Panc1 (cell line): ENCODE data around the gene CCDC70. TPM values are rescaled to one million over a fixed set of nuclear protein-coding genes. Genes with fewer than 3 reads are reported as not detected.

Source experiments
- ATAC-seq: fragments of 200-7000 bp; cut with Tn5 transposase; 2 replicates; pipeline ENCODE4 v1.9.1; 2020; ENCODE audit warnings: mild to moderate bottlenecking, moderate library complexity
- BruUV-seq: library from RNA; stranded (reverse); fragments of 400-500 nt; replicated peaks from 2 replicates; lab custom pipeline; 2021; lab: Mats Ljungman, UMichigan
- CTCF ChIA-PET: fragments of 300-600 bp; sonication (Branson Sonifier 250); formaldehyde crosslinking; loops from one replicate; lab custom pipeline; 2022; ENCODE audit warnings: antibody characterized with exemption; lab: Charles Lee
- POLR2A ChIA-PET: fragments of 300-600 bp; sonication (Branson Sonifier 250); formaldehyde crosslinking; loops from one replicate; lab custom pipeline; 2022; ENCODE audit warnings: antibody characterized with exemption; lab: Charles Lee
- DNase-seq: peaks from one replicate; pipeline ENCODE4 v3.0.0-alpha.2; 2010; ENCODE audit warnings: low read depth, low spot score
- H3K27ac ChIP-seq: 2 replicates; pipeline ENCODE4 v1.5.1; 2011; ENCODE audit warnings: mild to moderate bottlenecking, low read length, inconsistent platforms
- H3K27me3 ChIP-seq: fragments of 200-500 bp; sonication (Bioruptor generic); 2 replicates; pipeline ENCODE4 v1.6.0; 2014; ENCODE audit warnings: low read length, inconsistent platforms; ENCODE audit not compliant: control insufficient read depth, insufficient read depth
- H3K36me3 ChIP-seq: fragments of 200-500 bp; sonication (Bioruptor generic); 2 replicates; pipeline ENCODE4 v1.5.1; 2014; ENCODE audit warnings: inconsistent platforms, mild to moderate bottlenecking, low read length, moderate library complexity; ENCODE audit not compliant: control insufficient read depth, insufficient read depth
- H3K4me1 ChIP-seq: 2 replicates; pipeline ENCODE4 v1.5.1; 2011; ENCODE audit warnings: inconsistent platforms, mild to moderate bottlenecking, low read length, moderate library complexity; ENCODE audit not compliant: control insufficient read depth, insufficient read depth
- H3K4me3 ChIP-seq, 2 experiments: 2 replicates each; pipeline ENCODE4 v1.5.1; 2011 to 2012; ENCODE audit warnings: low read depth in 2 of 2, low read length in 2 of 2, mild to moderate bottlenecking in 2 of 2, inconsistent platforms in 1 of 2, moderate library complexity in 1 of 2
- H3K9me3 ChIP-seq: fragments of 200-500 bp; sonication (Bioruptor generic); 2 replicates; pipeline ENCODE4 v1.5.1; 2014; ENCODE audit warnings: low read depth, mild to moderate bottlenecking, inconsistent platforms, low read length, moderate library complexity; ENCODE audit not compliant: control insufficient read depth, insufficient read depth
- CTCF ChIP-seq: fragments of 450-650 bp; IDR thresholded peaks from 2 replicates; pipeline ENCODE4 v1.5.1; 2017; ENCODE audit warnings: mild to moderate bottlenecking
- POLR2AphosphoS5 ChIP-seq: IDR thresholded peaks from 2 replicates; pipeline ENCODE4 v1.6.1; 2012; ENCODE audit warnings: mild to moderate bottlenecking, low read depth, low read length, moderate library complexity
- REST ChIP-seq, 2 experiments: IDR thresholded peaks; 2 replicates each; pipeline ENCODE4 v1.6.1; 2011 to 2012; ENCODE audit warnings: low read depth in 2 of 2, control low read depth in 1 of 2, low read length in 1 of 2, mild to moderate bottlenecking in 1 of 2, moderate library complexity in 1 of 2; ENCODE audit not compliant: insufficient read depth in 1 of 2
- SIN3A ChIP-seq: IDR thresholded peaks from 2 replicates; pipeline ENCODE4 v1.6.1; 2012; ENCODE audit warnings: low read depth, mild to moderate bottlenecking, low read length, moderate library complexity, borderline replicate concordance; ENCODE audit not compliant: insufficient read depth
- TCF7L2 ChIP-seq: IDR thresholded peaks from 2 replicates; pipeline ENCODE4 v1.6.1; 2011; ENCODE audit warnings: mild to moderate bottlenecking, low read depth, low read length, inconsistent platforms
- in situ Hi-C: cut with HindIII; loops from 2 replicates; pipeline ENCODE4 v1.10.0; 2016; ENCODE audit warnings: low sequenced_read_pairs, low pct_unique_long_range_greater_than_20kb
- intact Hi-C: fragments of 100-400 bp; cut with micrococcal nuclease; formaldehyde crosslinking; loops from one replicate; pipeline ENCODE4 v1.10.0; 2022; ENCODE audit not compliant: unreplicated experiment
- total RNA-seq: library from RNA; stranded (reverse); gene quantifications from one replicate; pipeline ENCODE4 v1.2.1, GENCODE V29; 2021; ENCODE audit not compliant: unreplicated experiment

CCDC70 gene
- total RNA-seq, 1 experiment from 2014 or later: not detected

GRCh38 chr13:51873837-51874236 is 12.1 kb downstream of the CCDC70 start:
- ATAC-seq (no peak), DNase-seq (no peak)
- CTCF ChIA-PET: no interaction called here
- Histone ChIP-seq H3K4me1 (no peaks in the 10 kb centered on the region), H3K36me3 (no peaks in the 10 kb centered on the region), H3K27ac (no peak overlapping the region), H3K4me3 (no peak overlapping the region), H3K9me3 (no peaks in the 10 kb centered on the region), H3K27me3 (no peaks in the 10 kb centered on the region)
- POLR2A ChIA-PET: no interaction called here
- no peak for TF ChIP-seq REST (IDR thresholded peaks at IDR 0.05; ENCODE audit: insufficient read depth in 1 of 2, low read depth in 2 of 2, low read length in 1 of 2)
- no peak for TF ChIP-seq SIN3A
- no peak for TF ChIP-seq CTCF
- no peak for TF ChIP-seq POLR2AphosphoS5
- no peak for TF ChIP-seq TCF7L2
- intact Hi-C loops: no loop called here
- in situ Hi-C loops: no loop called here
- no TSS peak for BruUV-seq

- Histone ChIP-seq H3K27me3 (no peaks in the 10 kb centered on the region), H3K9me3 (no peaks in the 10 kb centered on the region), H3K27ac (no peak overlapping the region), H3K4me1 (no peaks in the 10 kb centered on the region), H3K4me3 (no peak overlapping the region), H3K36me3 (no peaks in the 10 kb centered on the region)
- POLR2A ChIA-PET: no interaction called here
- BruUV-seq: no TSS peak
- intact Hi-C loops (no loop called here), in situ Hi-C loops (no loop called here)
- CTCF ChIA-PET: no interaction called here
- no peak for TF ChIP-seq CTCF
- no peak for TF ChIP-seq REST (IDR thresholded peaks at IDR 0.05; ENCODE audit: insufficient read depth in 1 of 2, low read depth in 2 of 2, low read length in 1 of 2)
- TF ChIP-seq TCF7L2: no peak
- TF ChIP-seq POLR2AphosphoS5: no peak
- TF ChIP-seq SIN3A: no peak
- DNase-seq (no peak), ATAC-seq (no peak)
Measured at GRCh38 chr13:51874651-51875050, 12.9 kb downstream of the CCDC70 start.
